ENCODE measurements around the gene PTH1R.

Gene PTH1R

DNA sequence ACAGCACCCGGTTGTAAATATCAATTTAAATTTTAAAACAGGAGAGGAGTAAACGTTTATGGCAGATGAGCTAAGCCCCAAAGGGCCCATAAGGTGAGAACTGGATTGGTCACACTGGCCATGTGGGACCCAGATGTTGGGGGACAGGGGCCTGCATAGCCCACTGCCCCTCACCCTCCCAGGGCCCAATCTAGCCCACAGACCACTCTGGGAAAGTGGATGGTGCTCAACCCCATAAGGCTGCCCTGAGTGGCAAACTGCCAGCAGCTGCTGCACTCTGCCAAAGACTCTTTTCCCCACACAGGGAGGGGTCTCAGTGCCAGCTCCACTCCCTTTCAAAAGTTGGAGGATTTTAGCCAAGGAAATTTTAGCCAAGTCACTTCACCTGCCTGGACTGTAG is 56.6 kb downstream of the PTH1R start:
- DNase-seq: no peak

DNA sequence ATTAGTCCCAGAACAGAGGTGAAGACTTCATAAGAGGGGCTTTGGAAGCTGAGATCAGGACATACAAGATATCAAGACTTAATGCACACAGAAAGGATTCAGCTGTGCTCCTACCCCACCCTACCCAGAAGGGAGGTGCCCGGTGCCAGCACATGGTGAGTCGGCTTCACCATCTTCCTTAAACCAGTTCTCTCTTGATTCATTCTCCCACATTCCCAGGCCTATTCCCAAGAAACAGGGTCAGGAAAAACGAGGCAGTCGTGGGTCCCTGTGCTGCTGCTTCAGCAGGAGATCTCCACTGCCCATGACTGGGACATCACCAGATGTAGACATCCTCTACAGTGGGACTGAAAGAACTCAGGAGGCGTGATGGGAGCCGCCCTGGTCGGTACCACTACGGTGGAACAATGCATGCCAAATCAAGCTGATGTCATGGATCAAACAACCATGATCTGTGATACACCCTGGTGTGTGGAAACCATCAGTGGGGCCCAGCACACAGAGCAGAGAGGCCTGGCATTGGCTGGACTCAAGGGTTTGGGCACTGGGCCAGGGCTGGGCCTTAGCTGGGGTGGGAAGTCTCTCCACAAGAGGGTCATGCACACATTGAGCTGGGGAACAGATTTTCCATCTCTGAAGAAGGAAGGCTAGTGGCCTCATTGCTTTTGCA is 57.1 kb downstream of the PTH1R start:
- DNase-seq: no peak

DNA sequence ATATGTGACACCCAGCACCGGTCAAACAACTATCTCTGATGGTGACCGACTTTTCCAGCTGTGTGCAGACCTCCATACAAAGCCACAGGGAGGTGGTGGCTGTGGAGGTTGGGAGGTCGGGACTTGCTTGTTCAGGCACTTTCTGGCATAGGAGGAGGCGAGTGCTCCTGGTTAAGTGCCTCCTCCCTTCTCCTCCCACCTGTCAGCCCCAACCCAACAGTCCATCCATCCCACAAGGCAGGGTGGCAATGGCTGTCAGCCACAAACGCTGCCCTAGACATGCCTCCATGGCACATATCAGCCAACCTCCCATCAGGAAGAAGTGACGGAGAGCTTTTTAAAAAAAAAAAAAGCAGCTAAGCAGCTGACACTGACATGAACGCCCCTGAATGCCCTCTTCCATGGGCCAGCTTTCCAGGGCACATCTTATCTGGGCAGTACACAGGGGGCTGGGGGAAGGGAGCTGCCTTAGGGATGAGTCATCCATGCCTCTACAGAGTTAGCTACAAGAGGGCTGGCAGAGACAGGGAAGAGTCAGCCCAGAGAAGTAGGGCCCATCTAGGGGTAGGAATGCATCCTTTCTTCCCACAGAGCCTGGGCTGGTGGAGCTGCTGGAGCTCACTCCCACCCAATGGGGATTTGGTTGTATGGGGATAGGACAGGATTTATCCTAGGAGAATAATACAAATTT is 57.8 kb downstream of the PTH1R start:
- DNase-seq: no peak

DNA sequence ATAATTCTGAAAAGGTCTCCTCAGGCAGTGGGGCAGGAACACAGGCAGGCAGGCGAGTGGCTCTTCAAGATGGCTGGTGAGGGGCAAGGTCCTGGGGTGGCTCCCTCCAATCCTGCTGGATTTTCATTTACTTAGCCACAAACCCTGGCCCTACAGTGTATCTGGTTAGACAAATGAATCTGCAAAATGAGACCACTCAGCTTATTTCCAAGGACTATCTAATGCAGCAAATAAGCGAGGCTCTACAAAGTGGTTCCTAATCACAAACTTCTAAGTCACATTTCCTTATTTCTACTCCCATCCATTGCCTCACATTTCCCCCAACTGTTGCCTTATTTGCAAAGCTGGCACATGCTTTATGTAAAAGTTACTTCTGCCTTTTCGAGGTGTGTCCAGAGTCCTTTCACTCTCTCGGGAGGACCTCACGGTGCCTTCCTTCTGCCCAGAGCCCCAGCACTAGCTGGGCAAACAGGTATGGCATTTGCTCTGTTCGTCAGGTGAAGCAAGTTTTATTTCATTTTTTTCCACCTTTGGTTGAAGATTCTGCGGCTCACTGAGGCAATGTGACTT is 58.6 kb downstream of the PTH1R start:
- no peak for DNase-seq

DNA sequence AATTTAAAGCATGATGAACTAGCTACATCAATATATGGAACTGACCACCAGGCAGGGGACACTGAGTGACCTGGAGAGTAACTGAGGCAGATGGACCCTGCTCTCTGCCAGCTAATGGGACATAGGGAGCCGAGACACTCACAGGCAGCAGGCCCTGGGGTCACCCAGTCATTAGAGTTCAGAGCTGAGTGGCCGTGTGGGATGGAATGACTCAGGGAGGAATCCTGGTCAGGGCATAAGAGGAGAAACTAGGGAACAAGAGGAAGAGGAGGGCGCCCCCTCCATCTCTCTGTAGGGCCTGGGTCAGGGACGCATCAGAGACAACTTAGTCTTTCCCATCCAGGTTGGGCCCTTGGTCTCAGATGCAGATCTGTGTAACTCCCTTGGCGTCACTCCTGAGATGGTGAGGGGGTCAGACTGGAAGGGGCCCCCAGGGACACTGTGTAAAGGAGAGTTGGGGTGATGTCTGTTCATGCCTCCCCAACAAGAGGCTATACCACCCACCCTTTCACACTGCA is 59.3 kb downstream of the PTH1R start:
- no peak for DNase-seq

DNA sequence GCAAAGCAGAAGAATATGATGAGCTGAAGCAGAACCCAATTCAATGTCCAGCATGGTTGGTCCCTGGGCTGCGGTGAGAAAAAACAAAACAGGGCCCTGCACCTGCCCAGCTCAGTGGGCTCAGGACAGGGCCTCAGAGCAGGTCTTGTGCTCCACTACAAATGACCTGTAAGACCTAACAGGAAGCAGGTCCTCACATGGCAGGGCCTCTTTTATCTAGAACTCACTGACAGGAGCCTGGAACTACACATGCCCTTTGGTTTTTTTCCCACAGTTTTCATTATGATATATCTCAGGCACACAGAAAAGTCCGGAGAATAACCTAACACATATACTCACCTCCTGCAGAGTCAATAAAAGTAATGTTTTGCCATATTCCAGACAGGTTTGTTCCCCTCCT is 60.6 kb downstream of the PTH1R start:
- no peak for DNase-seq

DNA sequence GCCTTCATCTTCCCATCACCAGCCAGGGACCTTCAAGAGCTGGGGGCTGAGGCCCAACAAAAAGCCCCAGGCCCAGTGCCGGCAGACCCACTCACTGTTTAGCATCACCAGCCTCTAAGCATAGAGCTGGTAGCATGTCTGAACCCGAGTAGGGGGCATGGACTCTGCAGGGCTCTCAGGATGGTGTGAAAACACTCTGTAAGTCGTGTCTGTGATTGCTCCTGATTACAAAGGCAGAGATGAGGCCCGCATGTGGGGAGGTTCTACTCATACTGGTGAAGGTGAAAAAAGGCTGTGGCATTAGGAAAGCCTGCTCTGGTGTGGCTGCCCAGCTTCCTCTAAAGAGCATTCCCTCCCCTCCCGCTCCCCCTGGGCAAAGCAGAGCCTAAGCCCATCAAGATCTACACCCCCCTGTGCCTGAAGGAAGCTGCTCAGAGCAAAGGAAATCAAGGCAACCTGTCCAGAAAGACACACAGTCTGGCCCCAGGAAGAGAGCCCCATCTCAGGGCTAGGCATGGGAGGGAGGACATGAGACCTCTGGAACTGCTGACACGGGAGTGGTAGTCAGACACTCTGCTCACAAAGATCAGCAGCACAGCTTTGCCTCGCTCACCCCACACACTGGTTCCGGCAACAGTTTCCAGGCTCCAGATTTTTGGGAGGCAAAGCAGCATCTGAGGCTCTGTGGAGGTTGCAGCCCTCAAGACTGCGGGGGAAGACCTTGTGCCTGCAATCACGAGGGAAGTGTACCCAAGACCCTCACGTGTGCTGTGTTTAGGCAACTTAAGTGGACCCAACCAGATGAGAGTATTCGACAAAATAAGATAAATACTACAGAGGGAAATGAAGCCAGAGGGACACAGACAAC is 62.3 kb downstream of the PTH1R start:
- no peak for DNase-seq

DNA sequence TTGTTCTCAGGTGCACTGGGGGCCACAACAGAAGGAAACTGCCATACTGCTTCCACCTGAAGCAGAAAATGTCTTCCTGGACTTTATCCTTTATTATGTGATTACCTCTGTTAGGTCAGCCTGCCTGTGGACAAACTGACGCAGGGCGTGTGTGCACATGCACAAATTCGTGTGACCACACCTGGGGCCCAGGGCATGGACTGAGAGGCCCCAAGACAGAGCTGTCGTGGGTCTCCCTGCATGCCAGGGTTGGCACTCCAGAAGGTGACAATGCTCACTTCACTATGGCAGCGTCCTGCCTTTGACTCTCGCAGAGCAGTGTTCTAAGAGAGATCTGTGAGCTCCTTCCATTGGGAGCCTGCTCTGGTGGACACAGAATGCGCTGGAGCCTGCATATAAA is 64.6 kb downstream of the PTH1R start:
- DNase-seq: no peak

DNA sequence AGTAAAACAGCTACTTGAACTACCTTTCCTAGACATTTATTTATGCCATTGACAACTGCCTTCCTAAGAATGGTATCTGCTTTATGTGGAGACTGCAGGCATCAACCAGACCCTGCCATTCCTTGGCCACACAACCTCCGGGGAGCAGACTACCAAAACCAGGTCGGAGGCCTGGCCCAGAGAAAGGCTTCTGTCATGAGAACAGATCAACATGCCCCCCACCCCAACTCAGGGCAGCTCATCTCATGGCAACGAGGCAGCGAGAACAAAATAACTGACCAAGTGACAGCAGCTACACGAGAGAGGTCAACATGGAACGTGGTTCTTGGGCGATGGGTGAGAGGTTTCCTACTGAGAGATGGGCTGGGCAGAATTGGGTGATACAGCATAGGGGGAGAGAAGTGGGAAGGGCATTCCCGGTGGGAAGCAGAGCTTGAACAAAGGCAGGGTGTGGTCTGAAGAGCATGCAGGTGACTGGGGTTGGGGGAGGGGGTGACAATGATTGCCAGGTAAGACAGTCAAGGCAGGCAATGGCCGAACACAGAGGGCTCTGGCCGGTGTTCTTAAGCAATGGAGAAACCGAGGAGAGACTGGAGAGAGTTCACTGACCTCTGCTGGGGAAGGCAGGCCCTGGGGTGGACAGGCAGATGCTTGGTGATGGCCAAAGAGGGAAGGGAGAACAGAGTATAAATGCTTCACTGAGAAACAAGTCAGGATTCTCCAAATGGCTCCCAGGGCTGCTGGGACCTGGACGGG is 65.1 kb downstream of the PTH1R start:
- no peak for DNase-seq

DNA sequence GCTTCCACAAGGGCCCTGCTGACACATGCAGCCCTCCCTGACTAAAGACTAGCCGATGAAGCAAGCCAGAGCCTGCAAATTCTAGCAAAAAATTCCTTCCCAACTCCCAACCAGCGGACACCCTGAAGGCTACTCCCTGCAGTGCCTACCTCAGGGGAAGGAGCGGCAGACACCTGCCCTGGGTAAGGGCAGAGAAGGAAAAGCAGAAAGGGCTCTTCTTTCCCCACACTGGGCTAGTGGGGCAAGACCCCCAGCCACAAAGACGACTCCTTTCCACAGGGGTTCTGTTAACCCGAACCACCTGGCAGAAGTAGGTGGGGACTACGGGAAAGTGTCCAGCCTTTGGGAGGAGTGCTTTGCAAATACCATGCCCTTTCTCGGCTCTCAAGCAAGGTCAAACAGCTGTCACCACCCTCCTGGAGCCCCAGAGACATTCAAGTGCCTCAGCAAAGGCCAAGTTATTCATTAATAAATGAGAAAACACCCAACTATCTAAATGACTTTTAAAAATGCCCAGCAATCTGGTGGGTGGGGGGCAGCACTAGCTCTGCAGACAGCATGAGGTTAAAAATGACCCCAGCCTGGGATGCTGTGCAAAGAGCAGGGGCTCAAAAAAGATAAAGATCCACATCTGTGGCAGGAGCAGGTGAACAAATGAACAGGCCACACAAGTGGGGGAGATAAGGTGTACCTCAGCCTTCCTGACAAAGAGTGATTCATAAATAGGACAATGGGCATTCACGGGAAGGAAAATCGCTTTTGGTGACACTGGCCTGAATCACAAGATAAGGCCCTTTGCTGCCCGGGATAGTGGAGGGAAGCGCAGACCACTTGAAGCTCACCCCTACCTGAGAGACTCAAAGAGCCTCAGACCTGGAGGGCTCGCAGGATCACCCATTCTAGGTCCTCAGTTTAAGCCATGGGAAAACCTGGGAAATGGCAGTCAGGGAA is 66.0 kb downstream of the PTH1R start:
- DNase-seq: no peak

DNA sequence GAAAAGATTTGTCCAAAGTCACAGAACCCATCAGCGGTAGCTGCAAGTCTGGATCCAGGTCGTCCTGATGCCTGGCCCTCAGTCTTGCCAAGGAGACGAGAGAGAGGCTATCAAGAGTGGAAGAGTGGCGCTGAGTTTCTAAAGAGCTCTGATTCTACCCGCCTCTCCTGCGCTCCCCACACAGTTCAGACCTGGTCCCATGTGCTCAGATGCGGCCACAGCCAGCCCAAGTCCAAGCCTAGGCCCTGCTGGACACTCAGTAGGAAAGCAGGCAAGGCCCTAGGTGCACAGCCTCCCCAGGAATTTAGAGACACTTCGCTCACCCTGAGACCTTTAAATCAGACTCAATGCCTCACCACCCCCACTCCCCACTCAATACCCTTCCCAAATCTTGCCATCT is 66.7 kb downstream of the PTH1R start:
- DNase-seq: no peak

DNA sequence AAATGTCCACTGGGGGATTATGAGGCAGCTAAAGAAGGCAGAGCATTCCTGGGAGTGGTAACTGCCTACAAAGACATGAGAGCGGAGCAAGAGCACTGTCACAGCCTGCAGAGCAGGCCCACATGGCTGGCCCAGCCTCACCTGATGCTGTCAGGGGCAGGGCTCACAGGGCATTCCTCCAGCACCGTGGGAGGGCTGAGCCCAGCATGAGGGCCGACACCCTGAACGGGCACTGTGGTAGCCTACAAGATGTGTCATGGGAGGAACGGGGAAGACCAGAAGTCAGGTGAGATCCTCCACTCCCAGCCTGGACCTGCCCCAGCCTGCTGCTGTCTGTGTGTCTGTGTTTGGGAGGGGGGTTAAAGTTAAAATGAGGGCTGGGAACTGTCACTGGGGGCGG is 68.9 kb downstream of the PTH1R start:
- no peak for DNase-seq

DNA sequence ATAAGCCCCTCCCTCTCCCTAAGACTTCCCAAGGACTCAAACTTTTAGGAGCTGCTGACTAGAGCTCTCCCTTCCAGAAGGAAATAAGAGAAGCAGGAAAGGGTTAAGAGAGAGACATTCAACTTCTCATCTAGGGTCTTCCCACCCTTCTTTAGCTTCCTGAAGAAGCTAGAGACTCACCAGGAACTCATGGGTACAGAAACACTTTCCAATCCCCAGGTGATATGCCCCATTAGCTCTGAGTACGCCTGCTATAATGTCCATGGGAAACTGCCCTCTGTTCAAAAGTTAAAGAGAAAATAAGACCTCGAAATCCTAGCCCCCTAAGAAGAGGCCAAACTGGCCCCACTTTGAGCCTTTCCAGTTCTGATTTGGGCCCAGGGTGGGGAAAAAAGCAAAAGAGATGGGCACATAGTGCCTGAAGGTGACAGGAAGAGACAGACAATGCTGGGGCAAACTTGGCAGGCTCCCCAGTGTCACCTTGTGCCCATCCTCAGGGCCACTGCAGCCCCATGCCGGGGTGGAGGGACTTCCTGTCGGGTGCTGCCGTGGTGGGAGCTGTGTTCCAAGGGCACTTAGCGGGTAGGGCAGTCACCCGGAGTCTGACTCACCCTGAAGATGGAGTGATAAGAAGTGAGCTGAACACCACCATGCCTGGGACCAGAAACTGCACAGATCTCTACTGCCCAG is 69.5 kb downstream of the PTH1R start:
- DNase-seq: no peak

DNA sequence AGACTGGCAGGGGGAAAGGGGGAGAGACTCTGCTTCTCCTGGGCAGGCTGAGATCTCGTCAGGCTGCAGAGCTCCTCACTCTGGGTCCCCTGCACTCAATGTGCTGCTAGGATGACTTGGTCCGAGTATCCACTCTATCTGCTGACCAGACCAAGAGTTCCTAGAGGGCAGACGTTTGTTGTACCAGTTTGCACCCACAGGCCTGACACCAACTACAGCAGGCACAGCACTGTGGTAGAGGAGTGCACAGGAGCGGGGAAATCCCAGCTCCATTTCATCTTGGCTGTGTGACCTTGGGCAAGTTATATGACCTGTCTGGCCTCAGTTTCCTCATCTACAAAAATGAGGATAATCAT is 70.0 kb downstream of the PTH1R start:
- DNase-seq: no peak

DNA sequence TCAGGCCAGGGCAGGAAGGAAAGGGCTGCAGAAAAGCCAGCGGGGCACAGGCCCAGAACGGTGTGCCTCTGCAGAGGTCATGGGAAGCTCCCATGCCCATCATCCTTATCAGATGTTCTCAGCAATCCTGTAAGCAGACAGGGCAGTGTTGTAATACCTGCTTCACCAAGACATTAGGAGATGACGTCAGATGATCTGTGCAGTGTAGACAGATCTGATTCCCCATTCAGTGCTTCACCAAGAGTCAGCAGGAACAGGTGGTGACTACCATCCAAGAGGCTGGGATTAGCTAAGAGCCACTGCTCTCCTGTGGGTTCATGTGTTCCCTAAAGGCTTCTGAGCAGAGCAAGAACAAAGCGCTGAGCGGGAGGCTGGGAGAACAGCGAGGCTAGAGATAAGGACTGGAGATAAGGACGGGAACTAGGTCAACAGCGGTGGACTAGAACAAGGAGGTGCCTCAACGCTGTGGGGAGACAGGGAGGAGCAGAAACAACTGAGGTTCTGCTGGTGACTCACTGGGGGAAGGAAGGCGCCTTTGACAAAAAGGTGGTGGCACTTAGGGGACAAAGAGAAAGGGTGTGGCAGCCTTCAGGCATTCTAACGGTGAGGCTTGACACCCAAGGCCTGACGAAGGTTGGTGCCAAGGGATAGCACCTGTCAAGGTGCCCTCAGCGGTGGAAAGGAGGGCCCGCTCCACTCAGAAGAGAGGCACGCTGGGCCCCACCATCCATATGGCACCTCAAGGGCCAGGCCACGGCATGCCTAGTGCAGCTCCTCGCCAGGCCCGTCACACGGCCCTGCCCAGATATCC is 70.7 kb downstream of the PTH1R start:
- no peak for DNase-seq

DNA sequence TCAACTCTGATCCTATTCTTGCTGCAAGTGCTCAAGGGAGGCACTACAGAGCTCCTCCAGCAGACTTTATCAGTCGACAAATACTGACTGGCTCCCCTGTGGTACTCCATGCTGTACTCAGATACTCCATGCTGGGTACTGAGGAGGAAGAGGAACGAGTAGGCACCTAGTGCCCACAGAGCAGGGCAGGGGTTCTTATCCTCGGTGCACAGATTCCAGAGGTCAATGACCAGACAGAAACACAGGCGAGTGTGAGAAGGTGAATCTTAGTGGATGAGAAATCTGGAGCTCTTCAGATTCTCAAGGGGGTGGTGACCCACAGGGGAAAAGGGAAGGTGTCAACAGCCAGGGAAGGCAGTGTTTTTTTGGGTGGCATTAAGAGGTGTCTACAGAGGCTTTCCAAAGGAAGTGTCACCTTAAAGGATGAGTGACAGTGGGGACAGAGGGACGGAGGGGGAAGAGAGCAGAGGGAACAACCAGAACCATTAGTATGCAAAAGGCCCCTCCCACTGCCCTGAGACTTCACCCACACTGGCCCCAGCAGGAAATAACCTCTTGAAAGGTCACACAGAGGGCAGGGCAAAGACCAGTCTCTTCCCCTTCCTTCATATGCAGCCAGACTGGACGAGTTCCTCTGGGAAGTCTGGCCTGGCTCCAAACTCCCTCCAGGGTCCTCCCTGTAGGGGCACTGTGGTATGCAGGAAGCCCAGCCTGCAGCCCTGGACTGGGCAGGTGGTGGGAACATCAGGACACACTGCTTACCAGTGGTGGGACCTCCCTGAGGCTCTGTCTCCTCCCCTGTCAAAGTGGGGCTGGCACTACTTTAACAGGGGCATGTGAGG is 71.5 kb downstream of the PTH1R start:
- no peak for DNase-seq

DNA sequence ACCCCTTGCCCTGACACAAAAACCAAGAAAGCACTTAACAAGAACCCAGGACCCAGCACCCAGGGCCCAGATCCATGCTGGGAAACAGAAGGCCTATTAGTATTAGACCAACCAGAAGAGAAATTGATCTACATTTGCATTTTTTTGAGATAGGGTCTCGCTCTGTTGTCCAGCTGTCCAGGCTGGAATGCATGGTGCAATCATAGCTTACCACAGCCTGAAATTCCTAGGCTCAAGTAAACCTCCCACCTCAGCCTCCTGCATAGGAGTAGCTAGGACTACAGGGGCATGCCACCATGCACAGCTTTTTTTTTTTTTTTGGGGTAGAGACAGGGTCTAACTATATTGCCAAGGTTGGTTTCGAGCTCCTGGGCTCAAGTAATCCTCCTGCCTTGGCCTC is 72.7 kb downstream of the PTH1R start:
- no peak for DNase-seq

DNA sequence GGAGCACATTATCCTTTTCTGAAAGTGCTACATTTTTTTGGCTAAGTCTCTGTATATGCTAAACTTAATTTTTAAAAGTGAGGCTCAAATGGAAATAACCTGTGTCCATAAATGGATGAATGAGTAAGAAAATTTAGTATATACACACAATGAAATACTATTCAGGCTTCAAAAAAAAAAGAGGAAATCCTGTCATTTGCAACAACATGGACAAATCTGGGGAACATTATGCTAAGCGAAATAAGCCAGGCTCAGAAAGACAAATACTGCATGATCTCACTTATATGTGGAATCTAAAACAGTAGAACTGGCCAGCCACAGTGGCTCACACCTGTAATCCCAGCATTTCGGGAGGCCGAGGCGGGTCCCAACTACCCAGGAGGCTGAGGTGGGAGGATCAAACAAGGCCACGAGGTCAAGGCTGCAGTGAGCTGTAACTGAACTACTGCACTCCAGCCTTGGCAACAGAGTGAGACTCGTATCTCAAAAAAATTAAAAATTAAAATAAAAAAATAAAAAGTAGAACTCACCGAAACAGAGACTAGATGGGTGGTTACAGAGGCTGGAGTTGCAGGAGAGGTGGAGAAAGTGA is 73.2 kb downstream of the PTH1R start:
- DNase-seq: no peak

DNA sequence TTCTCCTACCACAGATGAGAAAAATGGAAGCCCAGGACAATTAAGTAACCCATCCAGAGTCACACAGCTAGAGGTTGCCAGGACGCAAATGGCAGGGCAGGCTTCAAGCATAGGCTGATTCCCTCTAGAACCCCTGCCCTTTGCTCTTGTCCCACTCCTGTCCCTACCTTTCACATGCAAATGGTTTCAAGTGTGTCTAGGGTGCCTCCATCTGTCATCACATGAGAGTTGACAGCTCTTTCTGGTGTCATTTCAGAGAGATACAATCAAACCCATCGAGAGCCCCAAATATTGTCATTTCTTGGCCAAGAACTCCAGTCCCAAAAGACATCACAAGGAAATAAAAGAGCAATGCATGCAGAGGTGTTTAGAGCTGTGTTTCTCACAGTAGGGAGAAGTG is 75.3 kb downstream of the PTH1R start:
- DNase-seq: no peak

All from NCI-H187 (cell line).